Neural progenitor cell (in vitro differentiated cells): Measurements from ENCODE around the gene ARHGAP22. TPM values are rescaled to one million over a fixed set of nuclear protein-coding genes. Genes with fewer than 3 reads are reported as not detected.

ENCODE experiments used
- DNase-seq: peaks from one replicate; pipeline ENCODE4 v3.0.0-alpha.2; 2016; ENCODE audit warnings: low spot score
- H2AFZ ChIP-seq: fragments of 200-600 bp; sonication (generic); replicated peaks from 2 replicates; pipeline ENCODE4 v1.6.1; 2016; ENCODE audit warnings: antibody characterized with exemption
- H3F3A ChIP-seq: fragments of 200-600 bp; sonication (generic); 2 replicates; pipeline ENCODE4 v1.6.1; 2016; ENCODE audit warnings: antibody characterized with exemption, low read depth
- H3K27ac ChIP-seq: fragments of 200-600 bp; sonication (generic); 2 replicates; pipeline ENCODE4 v1.5.1; 2016; ENCODE audit warnings: mild to moderate bottlenecking
- H3K27me3 ChIP-seq: fragments of 200-600 bp; sonication (generic); 2 replicates; pipeline ENCODE4 v1.6.1; 2016; ENCODE audit warnings: mild to moderate bottlenecking, moderate library complexity
- H3K36me3 ChIP-seq: fragments of 200-600 bp; sonication (generic); 2 replicates; pipeline ENCODE4 v1.5.1; 2016
- H3K4me1 ChIP-seq: fragments of 200-600 bp; sonication (generic); 2 replicates; pipeline ENCODE4 v1.6.1; 2016; ENCODE audit warnings: mixed run types
- H3K4me2 ChIP-seq: fragments of 200-600 bp; sonication (generic); 2 replicates; pipeline ENCODE4 v1.6.1; 2016
- H3K4me3 ChIP-seq: fragments of 200-600 bp; sonication (generic); 2 replicates; pipeline ENCODE4 v1.5.1; 2016
- H3K79me2 ChIP-seq: fragments of 200-600 bp; sonication (generic); 2 replicates; pipeline ENCODE4 v1.6.1; 2016; ENCODE audit warnings: low read depth
- H3K9ac ChIP-seq: fragments of 200-600 bp; sonication (generic); 2 replicates; pipeline ENCODE4 v1.6.1; 2016
- H3K9me3 ChIP-seq: fragments of 200-600 bp; sonication (generic); 2 replicates; pipeline ENCODE4 v1.5.1; 2016; ENCODE audit warnings: low read depth
- H4K20me1 ChIP-seq: fragments of 200-600 bp; sonication (generic); 2 replicates; pipeline ENCODE4 v1.6.1; 2016; ENCODE audit warnings: low read depth
- H3K27ac Mint-ChIP-seq: 3 replicates; pipeline ENCODE4 v1.8.0; 2021; ENCODE audit warnings: mixed read lengths
- H3K27me3 Mint-ChIP-seq: 2 replicates; pipeline ENCODE4 v1.8.0; 2022; ENCODE audit warnings: low read depth, mild to moderate bottlenecking, inconsistent platforms, moderate library complexity, mixed read lengths; ENCODE audit not compliant: insufficient read depth
- H3K36me3 Mint-ChIP-seq: 3 replicates; pipeline ENCODE4 v1.8.0; 2021; ENCODE audit warnings: mixed read lengths
- H3K4me1 Mint-ChIP-seq: 3 replicates; pipeline ENCODE4 v1.8.0; 2021; ENCODE audit warnings: mixed read lengths
- H3K4me3 Mint-ChIP-seq: 3 replicates; pipeline ENCODE4 v1.8.0; 2021; ENCODE audit warnings: mild to moderate bottlenecking, moderate library complexity, mixed read lengths
- H3K9me3 Mint-ChIP-seq: 3 replicates; pipeline ENCODE4 v1.8.0; 2020; ENCODE audit warnings: mixed read lengths
- CTCF ChIP-seq: fragments of 200-600 bp; sonication (generic); IDR thresholded peaks from 2 replicates; pipeline ENCODE4 v1.5.1; 2017; ENCODE audit warnings: antibody characterized with exemption, mild to moderate bottlenecking
- EZH2 ChIP-seq: fragments of 200-600 bp; sonication (generic); IDR thresholded peaks from 2 replicates; pipeline ENCODE4 v1.6.1; 2017; ENCODE audit warnings: antibody characterized with exemption, mild to moderate bottlenecking, moderate library complexity
- EZH2phosphoT487 ChIP-seq: fragments of 200-600 bp; sonication (generic); IDR thresholded peaks from 2 replicates; pipeline ENCODE4 v1.6.1; 2017; ENCODE audit warnings: antibody characterized with exemption
- total RNA-seq: library from RNA; depleted of rRNA; stranded (reverse); fragments of >200 nt; gene quantifications from 2 replicates; pipeline ENCODE4 v1.2.3, GENCODE V29; 2015; ENCODE audit warnings: low replicate concordance

ARHGAP22 gene
- total RNA-seq, 1 donor from 2014 or later, result 1.7 TPM

- H3K9me3 Mint-ChIP-seq, result no peaks in the 10 kb centered on the region
- Histone ChIP-seq H3K79me2 (no peaks in the 10 kb centered on the region), H3K4me2 (no peak overlapping the region), H3F3A (no peaks in the 10 kb centered on the region), H2AFZ (no peak overlapping the region), H3K27me3 (no peaks in the 10 kb centered on the region), H3K9ac (no peak overlapping the region), H3K4me3 (no peak overlapping the region), H3K36me3 (no peaks in the 10 kb centered on the region), H3K27ac (no peak overlapping the region), H4K20me1 (no peaks in the 10 kb centered on the region), H3K4me1 (peaks cover 11% of the 10 kb centered on the region), H3K9me3 (no peaks in the 10 kb centered on the region)
- no peaks in the 10 kb centered on the region for H3K36me3 Mint-ChIP-seq
- no peak overlapping the region for H3K27ac Mint-ChIP-seq
- H3K4me3 Mint-ChIP-seq, result no peak overlapping the region
- H3K4me1 Mint-ChIP-seq, result no peaks in the 10 kb centered on the region
- TF ChIP-seq CTCF (no peak), EZH2phosphoT487 (no peak), EZH2 (no peak)
- no peak for DNase-seq
- H3K27me3 Mint-ChIP-seq, result peaks cover 2% of the 10 kb centered on the region
Observed at GRCh38 chr10:48478469-48478868, 126.4 kb downstream of the ARHGAP22 start.

GRCh38 chr10:48477616-48478015 lies 127.3 kb downstream of the ARHGAP22 start:
- no peak overlapping the region for H2AFZ ChIP-seq
- Mint-ChIP-seq H3K27me3 (peaks cover 2% of the 10 kb centered on the region), H3K36me3 (no peaks in the 10 kb centered on the region)

GRCh38 chr10:48477141-48477540 lies 127.7 kb downstream of the ARHGAP22 start:
- no peaks in the 10 kb centered on the region for H3K79me2 ChIP-seq
- no peaks in the 10 kb centered on the region for H3F3A ChIP-seq
- Mint-ChIP-seq H3K36me3 (no peaks in the 10 kb centered on the region), H3K4me1 (no peaks in the 10 kb centered on the region), H3K27me3 (peaks cover 2% of the 10 kb centered on the region), H3K4me3 (no peak overlapping the region), H3K27ac (no peak overlapping the region), H3K9me3 (peaks cover 2% of the 10 kb centered on the region)
- no peak overlapping the region for H3K4me3 ChIP-seq
- H3K27ac ChIP-seq, result no peak overlapping the region
- H2AFZ ChIP-seq, result no peak overlapping the region
- H3K36me3 ChIP-seq, result no peaks in the 10 kb centered on the region
- no peaks in the 10 kb centered on the region for H3K9me3 ChIP-seq
- peaks cover 11% of the 10 kb centered on the region for H3K4me1 ChIP-seq
- H3K4me2 ChIP-seq, result no peak overlapping the region
- H3K27me3 ChIP-seq, result no peaks in the 10 kb centered on the region
- TF ChIP-seq EZH2 (no peak), EZH2phosphoT487 (no peak), CTCF (no peak)
- DNase-seq, result no peak
- H3K9ac ChIP-seq, result no peak overlapping the region
- H4K20me1 ChIP-seq, result no peaks in the 10 kb centered on the region

More at GRCh38 chr10:48477616-48478015, 127.3 kb downstream of the ARHGAP22 start:
- H3K9me3 ChIP-seq, result no peaks in the 10 kb centered on the region
- TF ChIP-seq CTCF (no peak), EZH2 (no peak), EZH2phosphoT487 (no peak)
- H3K4me2 ChIP-seq, result no peak overlapping the region
- Mint-ChIP-seq H3K4me1 (no peaks in the 10 kb centered on the region), H3K27ac (no peak overlapping the region), H3K4me3 (no peak overlapping the region), H3K9me3 (peaks cover under 1% of the 10 kb centered on the region)
- no peak for DNase-seq
- H3K4me1 ChIP-seq, result peaks cover 11% of the 10 kb centered on the region
- no peak overlapping the region for H3K4me3 ChIP-seq
- no peaks in the 10 kb centered on the region for H3K27me3 ChIP-seq
- H3K36me3 ChIP-seq, result no peaks in the 10 kb centered on the region
- no peak overlapping the region for H3K9ac ChIP-seq
- no peak overlapping the region for H3K27ac ChIP-seq
- H3K79me2 ChIP-seq, result no peaks in the 10 kb centered on the region
- no peaks in the 10 kb centered on the region for H3F3A ChIP-seq
- H4K20me1 ChIP-seq, result no peaks in the 10 kb centered on the region
